SK-N-SH treated with all-trans-retinoic acid at 6 μM for 48 hours (cell line): ENCODE measurements around the gene TPPP.

Experiments
- ATAC-seq: fragments of 200-7000 bp; cut with Tn5 transposase; 3 replicates; pipeline ENCODE4 v1.9.1; 2020; ENCODE audit warnings: mild to moderate bottlenecking, moderate library complexity
- ARNTL ChIP-seq: fragments of 450-650 bp; formaldehyde crosslinking; IDR thresholded peaks from 2 replicates; pipeline ENCODE4 v1.5.0; 2020; ENCODE audit warnings: low read depth, mild to moderate bottlenecking, moderate library complexity, borderline replicate concordance
- CSDC2 ChIP-seq: fragments of 250-450 bp; sonication (Bioruptor Pico); IDR thresholded peaks from 2 replicates; pipeline ENCODE4 v1.5.0; 2020; ENCODE audit warnings: mild to moderate bottlenecking, moderate library complexity
- GLIS3 ChIP-seq: fragments of 250-450 bp; sonication (Bioruptor Pico); IDR thresholded peaks from 2 replicates; pipeline ENCODE4 v1.5.0; 2020; ENCODE audit warnings: mild to moderate bottlenecking, moderate library complexity
- ISL1 ChIP-seq: fragments of 250-450 bp; sonication (Bioruptor Pico); IDR thresholded peaks from 2 replicates; pipeline ENCODE4 v2.1.2; 2022; ENCODE audit warnings: mild to moderate bottlenecking, moderate library complexity
- SNAI2 ChIP-seq: fragments of 250-450 bp; sonication (Bioruptor Pico); IDR thresholded peaks from 2 replicates; pipeline ENCODE4 v1.5.0; 2020; ENCODE audit warnings: mild to moderate bottlenecking, moderate library complexity
- TCF4 ChIP-seq: fragments of 250-450 bp; sonication (Bioruptor Pico); IDR thresholded peaks from 2 replicates; pipeline ENCODE4 v1.8.0; 2021; ENCODE audit warnings: mild to moderate bottlenecking, moderate library complexity, borderline replicate concordance
- TOX ChIP-seq: fragments of 250-450 bp; sonication (Bioruptor Pico); IDR thresholded peaks from 2 replicates; pipeline ENCODE4 v1.8.0; 2021; ENCODE audit warnings: mild to moderate bottlenecking, moderate library complexity, borderline replicate concordance
- ZFP3 ChIP-seq: fragments of 250-450 bp; sonication (Bioruptor Pico); IDR thresholded peaks from 2 replicates; pipeline ENCODE4 v1.5.0; 2020; ENCODE audit warnings: mild to moderate bottlenecking, moderate library complexity
- ZFP30 ChIP-seq: fragments of 450-650 bp; formaldehyde crosslinking; IDR thresholded peaks from 2 replicates; pipeline ENCODE4 v1.5.0; 2022; ENCODE audit warnings: mild to moderate bottlenecking, moderate library complexity
- ZNF565 ChIP-seq: fragments of 450-650 bp; formaldehyde crosslinking; conservative IDR thresholded peaks from 2 replicates; pipeline ENCODE4 v1.5.0; 2020; ENCODE audit warnings: low read depth, mild to moderate bottlenecking, moderate library complexity
- ZNF70 ChIP-seq: fragments of 450-650 bp; formaldehyde crosslinking; IDR thresholded peaks from 2 replicates; pipeline ENCODE4 v1.5.0; 2020; ENCODE audit warnings: mild to moderate bottlenecking, moderate library complexity
- TF ChIP-seq, protein P1 (sequence below): fragments of 250-450 bp; sonication (Bioruptor Pico); IDR thresholded peaks from 2 replicates; pipeline ENCODE4 v1.5.1; 2021; ENCODE audit warnings: mild to moderate bottlenecking, moderate library complexity
- TF ChIP-seq, protein P2 (sequence below): fragments of 250-450 bp; sonication (Bioruptor Pico); IDR thresholded peaks from 2 replicates; pipeline ENCODE4 v1.8.0; 2020; ENCODE audit warnings: mild to moderate bottlenecking, moderate library complexity, borderline replicate concordance
- TF ChIP-seq, protein P3 (sequence below): fragments of 250-450 bp; sonication (Bioruptor Pico); IDR thresholded peaks from 2 replicates; pipeline ENCODE4 v1.5.0; 2020; ENCODE audit warnings: mild to moderate bottlenecking, moderate library complexity
- TF ChIP-seq, protein P4 (sequence below): fragments of 250-450 bp; sonication (Bioruptor Pico); IDR thresholded peaks from 2 replicates; pipeline ENCODE4 v1.5.1; 2020; ENCODE audit warnings: low read depth, mild to moderate bottlenecking, moderate library complexity
- TF ChIP-seq, protein P5 (sequence below): fragments of 250-450 bp; sonication (Bioruptor Pico); IDR thresholded peaks from 2 replicates; pipeline ENCODE4 v1.8.0; 2021; ENCODE audit warnings: low read depth, mild to moderate bottlenecking, moderate library complexity, borderline replicate concordance

The TPPP gene

DNA sequence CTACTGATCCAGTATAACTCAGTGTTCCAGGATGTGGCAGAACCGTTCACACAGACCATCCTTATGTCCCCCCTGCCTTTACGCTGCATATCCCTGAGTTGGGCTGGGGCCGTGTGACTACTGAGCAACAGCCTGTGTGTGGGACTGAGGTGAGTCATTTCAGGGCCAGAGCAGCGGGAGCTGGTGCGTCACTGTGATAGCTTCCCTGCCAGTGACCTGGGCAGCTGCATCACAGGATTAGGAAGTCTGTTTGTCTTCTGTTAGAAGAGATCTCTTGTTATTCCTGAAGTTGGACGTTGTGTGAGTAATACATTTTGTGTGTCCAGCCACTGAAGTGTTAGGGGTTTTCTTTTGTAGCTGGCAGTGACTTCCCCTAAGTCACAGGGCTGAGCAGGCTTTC, 35.6 kb downstream of the TPPP start:
- ATAC-seq = no peak

DNA sequence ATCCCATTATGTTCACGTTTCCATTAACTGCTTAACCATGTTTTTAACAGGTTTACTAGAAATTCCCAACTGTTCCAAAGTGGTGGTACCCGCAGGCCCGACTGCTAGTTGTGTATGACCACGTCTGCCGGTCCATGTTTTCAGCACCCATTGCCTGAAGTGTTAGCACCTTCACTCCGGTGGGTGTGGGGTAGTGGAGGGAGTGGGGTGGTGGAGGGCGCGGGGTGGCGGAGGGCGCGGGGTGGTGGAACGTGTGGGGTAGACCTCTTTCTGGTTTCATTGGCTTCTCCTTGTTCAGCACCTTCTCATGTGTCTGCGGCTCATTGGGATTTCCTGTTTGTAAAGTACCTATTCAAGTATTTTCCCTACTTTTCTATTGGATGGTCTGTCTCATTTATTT, 37.7 kb downstream of the TPPP start:
- TF ChIP-seq SNAI2 (CRISPR knock-in tag) = no peak
- no peak for TF ChIP-seq CSDC2 (CRISPR knock-in tag)
- ATAC-seq = no peak

More for the DNA sequence above, 35.6 kb downstream of the TPPP start:
- TF ChIP-seq ZNF70 (no peak), TOX (CRISPR knock-in tag) (no peak), TCF4 (CRISPR knock-in tag) (no peak), ZFP30 (CRISPR knock-in tag) (no peak), ZFP3 (CRISPR knock-in tag) (no peak), ISL1 (CRISPR knock-in tag) (no peak), CSDC2 (CRISPR knock-in tag) (no peak), ZNF565 (no peak)
- TF ChIP-seq, protein P1, sequence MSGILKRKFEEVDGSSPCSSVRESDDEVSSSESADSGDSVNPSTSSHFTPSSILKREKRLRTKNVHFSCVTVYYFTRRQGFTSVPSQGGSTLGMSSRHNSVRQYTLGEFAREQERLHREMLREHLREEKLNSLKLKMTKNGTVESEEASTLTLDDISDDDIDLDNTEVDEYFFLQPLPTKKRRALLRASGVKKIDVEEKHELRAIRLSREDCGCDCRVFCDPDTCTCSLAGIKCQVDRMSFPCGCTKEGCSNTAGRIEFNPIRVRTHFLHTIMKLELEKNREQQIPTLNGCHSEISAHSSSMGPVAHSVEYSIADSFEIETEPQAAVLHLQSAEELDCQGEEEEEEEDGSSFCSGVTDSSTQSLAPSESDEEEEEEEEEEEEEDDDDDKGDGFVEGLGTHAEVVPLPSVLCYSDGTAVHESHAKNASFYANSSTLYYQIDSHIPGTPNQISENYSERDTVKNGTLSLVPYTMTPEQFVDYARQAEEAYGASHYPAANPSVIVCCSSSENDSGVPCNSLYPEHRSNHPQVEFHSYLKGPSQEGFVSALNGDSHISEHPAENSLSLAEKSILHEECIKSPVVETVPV (CRISPR knock-in tag) = no peak
- TF ChIP-seq, protein P2, sequence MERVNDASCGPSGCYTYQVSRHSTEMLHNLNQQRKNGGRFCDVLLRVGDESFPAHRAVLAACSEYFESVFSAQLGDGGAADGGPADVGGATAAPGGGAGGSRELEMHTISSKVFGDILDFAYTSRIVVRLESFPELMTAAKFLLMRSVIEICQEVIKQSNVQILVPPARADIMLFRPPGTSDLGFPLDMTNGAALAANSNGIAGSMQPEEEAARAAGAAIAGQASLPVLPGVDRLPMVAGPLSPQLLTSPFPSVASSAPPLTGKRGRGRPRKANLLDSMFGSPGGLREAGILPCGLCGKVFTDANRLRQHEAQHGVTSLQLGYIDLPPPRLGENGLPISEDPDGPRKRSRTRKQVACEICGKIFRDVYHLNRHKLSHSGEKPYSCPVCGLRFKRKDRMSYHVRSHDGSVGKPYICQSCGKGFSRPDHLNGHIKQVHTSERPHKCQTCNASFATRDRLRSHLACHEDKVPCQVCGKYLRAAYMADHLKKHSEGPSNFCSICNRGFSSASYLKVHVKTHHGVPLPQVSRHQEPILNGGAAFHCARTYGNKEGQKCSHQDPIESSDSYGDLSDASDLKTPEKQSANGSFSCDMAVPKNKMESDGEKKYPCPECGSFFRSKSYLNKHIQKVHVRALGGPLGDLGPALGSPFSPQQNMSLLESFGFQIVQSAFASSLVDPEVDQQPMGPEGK (CRISPR knock-in tag) = no peak
- TF ChIP-seq, protein P3, sequence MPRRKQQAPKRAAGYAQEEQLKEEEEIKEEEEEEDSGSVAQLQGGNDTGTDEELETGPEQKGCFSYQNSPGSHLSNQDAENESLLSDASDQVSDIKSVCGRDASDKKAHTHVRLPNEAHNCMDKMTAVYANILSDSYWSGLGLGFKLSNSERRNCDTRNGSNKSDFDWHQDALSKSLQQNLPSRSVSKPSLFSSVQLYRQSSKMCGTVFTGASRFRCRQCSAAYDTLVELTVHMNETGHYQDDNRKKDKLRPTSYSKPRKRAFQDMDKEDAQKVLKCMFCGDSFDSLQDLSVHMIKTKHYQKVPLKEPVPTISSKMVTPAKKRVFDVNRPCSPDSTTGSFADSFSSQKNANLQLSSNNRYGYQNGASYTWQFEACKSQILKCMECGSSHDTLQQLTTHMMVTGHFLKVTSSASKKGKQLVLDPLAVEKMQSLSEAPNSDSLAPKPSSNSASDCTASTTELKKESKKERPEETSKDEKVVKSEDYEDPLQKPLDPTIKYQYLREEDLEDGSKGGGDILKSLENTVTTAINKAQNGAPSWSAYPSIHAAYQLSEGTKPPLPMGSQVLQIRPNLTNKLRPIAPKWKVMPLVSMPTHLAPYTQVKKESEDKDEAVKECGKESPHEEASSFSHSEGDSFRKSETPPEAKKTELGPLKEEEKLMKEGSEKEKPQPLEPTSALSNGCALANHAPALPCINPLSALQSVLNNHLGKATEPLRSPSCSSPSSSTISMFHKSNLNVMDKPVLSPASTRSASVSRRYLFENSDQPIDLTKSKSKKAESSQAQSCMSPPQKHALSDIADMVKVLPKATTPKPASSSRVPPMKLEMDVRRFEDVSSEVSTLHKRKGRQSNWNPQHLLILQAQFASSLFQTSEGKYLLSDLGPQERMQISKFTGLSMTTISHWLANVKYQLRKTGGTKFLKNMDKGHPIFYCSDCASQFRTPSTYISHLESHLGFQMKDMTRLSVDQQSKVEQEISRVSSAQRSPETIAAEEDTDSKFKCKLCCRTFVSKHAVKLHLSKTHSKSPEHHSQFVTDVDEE (CRISPR knock-in tag) = no peak
- TF ChIP-seq, protein P4, sequence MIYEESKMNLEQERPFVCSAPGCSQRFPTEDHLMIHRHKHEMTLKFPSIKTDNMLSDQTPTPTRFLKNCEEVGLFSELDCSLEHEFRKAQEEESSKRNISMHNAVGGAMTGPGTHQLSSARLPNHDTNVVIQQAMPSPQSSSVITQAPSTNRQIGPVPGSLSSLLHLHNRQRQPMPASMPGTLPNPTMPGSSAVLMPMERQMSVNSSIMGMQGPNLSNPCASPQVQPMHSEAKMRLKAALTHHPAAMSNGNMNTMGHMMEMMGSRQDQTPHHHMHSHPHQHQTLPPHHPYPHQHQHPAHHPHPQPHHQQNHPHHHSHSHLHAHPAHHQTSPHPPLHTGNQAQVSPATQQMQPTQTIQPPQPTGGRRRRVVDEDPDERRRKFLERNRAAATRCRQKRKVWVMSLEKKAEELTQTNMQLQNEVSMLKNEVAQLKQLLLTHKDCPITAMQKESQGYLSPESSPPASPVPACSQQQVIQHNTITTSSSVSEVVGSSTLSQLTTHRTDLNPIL = no peak
- TF ChIP-seq, all 23 proteins: peak for 0

DNA sequence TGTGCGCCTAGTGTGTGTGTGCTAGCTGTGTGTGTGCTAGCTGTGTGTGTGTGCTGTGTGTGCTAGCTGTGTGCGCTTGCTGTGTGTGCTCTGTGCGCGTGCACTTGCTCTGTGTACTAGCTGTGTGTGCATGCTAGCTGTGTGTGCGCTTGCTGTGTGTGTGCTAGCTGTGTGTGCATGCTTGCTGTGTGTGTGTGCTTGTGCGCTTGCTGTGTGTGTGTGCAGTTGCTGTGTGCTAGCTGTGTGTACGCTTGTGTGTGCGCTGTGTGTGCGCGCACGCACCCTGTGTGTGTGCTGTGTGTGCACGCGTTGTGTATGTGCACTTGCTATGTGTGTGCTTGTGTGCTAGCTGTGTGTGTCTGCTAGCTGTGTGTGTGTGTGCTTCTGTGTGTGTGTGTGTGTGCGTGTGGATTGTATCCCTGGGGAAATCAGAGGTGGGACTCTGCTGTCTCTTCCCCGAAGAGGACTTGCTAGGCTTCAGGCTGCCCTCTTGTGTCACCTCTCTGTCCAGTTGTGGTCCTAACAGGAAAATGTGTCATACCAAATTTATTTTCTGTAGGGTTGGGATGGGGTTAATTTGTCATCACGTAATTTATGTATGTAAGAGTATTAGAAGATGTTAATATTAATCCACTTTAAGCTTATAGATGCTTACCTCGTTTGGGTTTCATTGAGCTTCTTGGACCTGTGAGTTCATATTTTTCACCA, 38.9 kb downstream of the TPPP start:
- ATAC-seq = no peak
- TF ChIP-seq ZNF565 = no peak
- no peak for TF ChIP-seq CSDC2 (CRISPR knock-in tag)
- TF ChIP-seq ZNF70 = no peak
- no peak for TF ChIP-seq ARNTL (CRISPR knock-in tag)
- TF ChIP-seq, protein P5, sequence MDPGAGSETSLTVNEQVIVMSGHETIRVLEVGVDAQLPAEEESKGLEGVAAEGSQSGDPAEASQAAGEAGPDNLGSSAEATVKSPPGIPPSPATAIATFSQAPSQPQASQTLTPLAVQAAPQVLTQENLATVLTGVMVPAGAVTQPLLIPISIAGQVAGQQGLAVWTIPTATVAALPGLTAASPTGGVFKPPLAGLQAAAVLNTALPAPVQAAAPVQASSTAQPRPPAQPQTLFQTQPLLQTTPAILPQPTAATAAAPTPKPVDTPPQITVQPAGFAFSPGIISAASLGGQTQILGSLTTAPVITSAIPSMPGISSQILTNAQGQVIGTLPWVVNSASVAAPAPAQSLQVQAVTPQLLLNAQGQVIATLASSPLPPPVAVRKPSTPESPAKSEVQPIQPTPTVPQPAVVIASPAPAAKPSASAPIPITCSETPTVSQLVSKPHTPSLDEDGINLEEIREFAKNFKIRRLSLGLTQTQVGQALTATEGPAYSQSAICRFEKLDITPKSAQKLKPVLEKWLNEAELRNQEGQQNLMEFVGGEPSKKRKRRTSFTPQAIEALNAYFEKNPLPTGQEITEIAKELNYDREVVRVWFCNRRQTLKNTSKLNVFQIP (CRISPR knock-in tag) = no peak
- TF ChIP-seq, protein P4 = no peak
- no peak for TF ChIP-seq GLIS3 (CRISPR knock-in tag)
- TF ChIP-seq, protein P1 (CRISPR knock-in tag) = no peak
- no peak for TF ChIP-seq ZFP30 (CRISPR knock-in tag)
- TF ChIP-seq, all 23 proteins: peak for 0
